HG02678 (cell line): Measurements from ENCODE around the gene KIF16B.
A peak's percentile ranks its signal among the peaks of the same experiment; 100 is the strongest.

ENCODE experiments used
- ATAC-seq: cut with Tn5 transposase; IDR thresholded peaks from one replicate; pipeline ENCODE4 v1.9.1; 2021; ENCODE audit warnings: mild to moderate bottlenecking, moderate library complexity; ENCODE audit not compliant: unreplicated experiment

The KIF16B gene

DNA sequence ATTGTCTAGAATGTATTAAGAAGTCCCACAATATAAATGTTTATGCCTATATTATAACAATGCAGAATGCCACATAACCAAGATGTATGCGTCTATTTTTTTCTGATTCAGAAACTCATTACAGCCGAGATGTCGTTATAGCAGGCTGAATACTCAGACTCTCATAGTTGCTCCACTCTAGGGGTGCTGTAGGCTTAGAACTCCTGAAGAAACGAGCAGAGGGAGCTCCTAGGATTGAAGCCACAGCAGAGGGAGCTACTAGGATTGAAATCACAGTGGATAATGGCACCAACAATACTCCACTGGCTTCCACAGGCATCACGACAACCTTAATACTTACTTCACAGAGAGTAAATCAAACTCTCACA lies 208.9 kb downstream of the KIF16B start:
- ATAC-seq = no peak

DNA sequence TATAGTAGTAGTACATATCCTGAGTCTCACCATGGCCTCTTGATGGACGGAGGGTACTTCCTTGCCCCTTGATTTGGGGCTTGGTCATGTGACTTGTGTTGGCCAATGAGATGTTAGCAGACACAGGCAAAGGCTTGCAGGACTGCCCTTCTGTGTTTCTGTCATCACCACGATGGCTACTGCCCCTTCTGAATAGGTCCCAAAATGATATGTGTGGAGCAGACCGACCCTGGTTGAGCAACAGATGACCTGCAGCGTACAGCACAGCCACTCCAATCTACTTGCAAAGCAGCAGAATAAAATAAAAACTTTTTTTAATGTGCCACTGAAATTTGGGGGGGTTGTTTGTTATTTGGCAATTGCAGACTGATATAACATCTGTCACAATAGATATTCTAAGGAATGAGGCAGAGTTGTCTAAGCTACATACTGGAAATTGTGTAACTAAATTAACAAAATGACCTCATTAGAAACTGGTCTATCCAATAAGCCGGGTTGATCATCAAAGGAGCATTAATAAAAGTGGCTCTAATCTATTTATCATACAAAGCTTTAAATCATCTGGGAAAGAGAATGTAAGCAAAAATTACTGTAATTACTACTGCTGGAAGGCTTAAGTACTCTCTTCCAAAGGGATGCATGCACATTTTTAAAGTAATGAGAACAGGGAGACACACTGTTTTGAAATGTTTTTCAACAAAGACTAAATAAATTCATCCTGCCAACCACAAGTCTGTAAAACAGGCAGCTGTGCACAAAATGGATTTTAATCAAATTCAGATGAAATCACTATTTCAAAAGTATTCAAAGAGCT lies 209.5 kb downstream of the KIF16B start:
- ATAC-seq = no peak

DNA sequence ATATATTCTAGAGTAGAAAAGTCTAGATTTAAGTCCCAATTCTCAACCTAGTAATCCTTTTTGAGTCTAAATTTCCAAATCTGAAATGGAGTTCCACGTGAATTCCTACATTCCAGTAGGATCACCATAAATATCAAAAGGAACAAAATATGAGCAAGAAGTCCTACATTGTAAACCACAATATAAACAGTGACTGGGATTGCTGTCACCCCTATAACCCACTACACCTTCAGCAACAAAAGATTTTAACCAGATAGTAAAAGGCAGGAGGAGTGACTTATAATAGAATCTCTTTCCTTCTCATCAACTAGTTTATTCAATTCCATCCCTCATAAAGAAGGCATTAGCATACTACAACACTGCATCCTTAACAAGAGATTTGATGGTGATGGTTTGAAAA lies 210.6 kb downstream of the KIF16B start:
- no peak for ATAC-seq

DNA sequence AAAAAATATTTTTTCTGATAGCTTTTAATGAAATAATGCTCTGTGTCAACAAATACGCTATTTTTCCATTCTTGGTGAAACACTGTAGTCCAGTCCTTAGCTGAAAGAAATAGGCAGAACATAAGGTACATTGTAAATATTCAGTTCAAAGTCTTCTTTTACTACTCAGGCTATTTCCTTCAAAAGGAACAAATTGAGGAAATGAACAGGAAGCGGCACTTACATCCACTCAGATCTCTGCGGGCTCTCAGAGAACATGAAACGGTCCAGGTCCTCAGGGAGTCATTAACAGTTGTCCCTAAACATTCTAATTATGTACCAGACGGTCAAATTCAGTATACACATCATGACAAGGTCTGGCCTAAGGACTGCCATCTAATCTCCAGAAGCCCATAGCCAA lies 212.6 kb downstream of the KIF16B start:
- ATAC-seq = no peak

DNA sequence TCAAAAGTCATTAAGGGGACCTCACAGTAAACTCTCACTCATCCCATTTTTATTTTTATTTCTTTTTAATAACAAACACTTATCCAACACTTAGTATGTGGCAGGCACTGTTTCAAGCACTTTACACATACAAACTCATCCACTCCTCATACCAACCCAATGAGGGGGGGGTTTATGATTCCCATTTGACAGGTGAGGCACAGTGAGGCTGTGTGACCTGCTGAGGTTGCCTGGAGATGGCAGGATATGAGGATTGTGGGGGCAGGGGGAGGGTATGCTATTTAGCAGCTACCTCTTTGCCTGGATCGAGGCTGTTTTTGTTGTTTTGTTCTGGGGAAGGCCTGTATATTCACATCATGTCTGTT lies 219.8 kb downstream of the KIF16B start:
- ATAC-seq = no peak

DNA sequence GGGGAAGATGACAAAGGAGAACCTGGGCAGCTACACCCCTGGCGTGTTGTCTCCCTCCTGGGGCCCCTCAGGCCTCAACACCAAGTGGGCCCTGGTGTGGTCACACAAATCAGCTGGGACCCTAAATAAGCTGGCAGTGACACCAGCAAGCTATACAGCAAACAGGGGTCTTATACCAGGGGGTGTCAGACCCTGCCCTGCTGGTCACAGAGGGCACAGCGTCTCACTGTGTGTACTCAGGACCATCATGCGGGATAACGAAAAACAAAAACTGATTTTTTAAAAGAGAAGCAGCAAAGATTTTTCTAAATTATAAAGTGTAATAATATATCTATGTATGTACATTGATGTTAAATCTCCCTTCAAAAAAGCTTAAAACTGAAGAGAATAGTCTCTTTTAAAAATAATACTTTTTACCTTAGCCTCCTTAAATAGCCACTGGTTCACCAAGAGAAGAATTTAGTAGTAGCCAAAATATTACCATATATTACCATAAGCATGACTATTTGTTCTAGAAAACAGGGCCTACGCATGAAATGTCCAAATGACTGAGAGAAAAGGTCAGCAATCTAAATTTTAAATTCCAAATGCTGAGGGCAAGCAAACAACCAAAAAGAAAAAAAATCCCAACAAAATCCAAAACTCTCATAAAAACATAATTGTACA lies 220.4 kb downstream of the KIF16B start:
- ATAC-seq = no peak

DNA sequence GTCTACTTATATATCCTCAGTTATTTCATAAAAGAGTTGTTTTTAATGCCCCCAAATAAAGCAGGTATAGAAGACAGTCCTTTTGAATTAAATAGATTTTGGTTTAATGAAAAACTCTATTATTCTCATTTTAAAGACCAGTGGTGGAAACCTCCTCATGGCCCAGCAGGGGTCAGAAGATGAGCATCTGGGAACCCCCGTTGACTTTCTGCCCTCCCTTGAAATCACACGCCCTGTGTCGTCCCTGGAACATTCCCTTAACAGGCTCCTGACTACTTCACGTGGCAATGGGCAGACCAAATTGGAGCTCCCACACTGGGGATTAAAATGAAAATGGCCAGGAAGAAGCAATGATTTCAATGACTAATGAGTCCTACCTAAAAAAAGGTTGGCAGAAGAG lies 220.9 kb downstream of the KIF16B start:
- no peak for ATAC-seq

DNA sequence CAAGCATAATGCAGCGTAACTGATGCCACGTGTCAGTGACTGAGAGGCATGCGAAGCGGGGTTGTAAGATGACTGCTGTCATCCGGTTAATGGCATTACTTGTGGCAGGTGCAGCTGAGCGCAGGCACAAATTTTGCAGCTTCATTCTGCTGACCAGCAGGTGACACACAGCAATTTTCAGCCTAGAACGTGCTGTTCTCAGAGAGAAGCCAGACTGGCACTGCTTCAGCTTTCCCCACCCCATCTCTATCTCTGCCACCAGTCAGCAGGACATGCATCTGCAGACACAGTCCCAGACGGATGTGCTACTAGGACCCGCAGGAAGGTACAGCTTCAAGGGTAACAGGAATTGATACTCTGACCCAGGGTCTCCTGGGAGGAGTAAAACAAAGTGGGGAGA lies 221.8 kb downstream of the KIF16B start:
- no peak for ATAC-seq

DNA sequence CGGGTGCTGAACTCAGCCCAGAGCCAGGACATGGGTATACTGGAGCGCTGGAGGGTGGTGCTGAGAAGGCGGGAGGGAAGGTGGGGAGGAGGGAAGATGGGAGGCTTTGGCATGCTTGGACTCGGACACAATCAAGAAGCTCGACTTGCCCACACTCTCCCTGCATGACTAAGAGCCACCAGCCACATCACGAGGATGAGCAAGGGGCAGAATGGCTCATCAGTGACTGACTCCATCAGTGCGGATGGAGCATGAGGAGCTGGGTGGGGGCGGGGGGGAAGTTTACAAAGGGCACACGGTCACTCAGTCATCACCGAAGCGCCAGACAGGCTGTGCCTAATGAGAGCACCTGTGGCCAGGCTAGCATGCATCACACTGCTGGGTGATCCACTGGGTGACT lies 222.8 kb downstream of the KIF16B start:
- no peak for ATAC-seq

DNA sequence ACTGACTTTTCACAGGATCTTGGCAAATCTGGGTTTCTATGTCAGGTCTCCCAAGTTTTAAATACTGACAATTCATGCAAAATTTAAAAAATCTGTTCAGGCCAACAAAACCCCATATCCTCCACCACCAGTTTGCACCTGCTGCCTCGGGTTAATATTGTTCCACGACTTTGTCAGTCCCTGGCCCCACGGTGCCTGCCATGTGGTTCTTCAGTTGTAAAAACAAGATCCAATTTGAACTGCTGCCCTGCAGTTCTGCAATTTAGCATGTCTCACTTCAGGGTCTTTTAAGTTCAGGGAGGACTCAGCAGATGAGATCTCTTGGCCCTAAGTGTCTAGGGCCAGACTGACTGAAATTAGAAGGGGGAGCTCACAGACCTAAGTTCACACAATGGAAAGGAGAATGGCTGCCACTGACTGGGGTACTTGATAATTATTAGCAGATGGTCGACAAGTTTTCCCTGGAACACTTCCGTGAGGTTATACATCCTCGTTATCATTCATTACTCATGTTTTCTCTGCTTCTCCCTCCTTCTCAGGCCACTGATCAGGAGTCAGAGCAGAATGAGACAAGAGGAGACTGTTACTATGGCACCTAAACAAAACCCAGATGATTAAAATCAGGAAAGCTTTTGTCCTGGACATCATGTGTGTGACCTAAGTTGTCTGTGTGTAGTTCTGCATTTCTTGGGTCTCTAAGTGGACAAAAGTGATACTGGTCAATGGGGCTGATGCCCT lies 223.6 kb downstream of the KIF16B start:
- ATAC-seq = no peak

DNA sequence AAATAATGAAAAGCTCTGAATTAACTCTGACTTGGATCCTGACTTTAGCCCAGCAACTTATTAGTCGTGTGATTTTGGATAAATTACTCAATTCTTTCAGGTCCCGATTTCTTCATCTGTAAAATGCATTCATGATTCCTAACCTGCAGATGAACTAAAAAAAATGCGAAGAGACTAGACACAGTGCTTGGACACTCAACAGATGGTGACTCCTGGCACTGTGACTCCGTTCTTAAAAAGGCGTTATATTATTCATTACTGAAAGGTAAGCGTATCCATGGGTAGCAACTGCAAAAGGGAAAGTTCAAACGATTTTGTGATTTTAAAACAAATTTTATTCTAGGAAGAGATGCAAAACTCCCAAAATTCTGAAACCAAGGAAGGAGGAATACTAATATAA lies 226.3 kb downstream of the KIF16B start:
- no peak for ATAC-seq

DNA sequence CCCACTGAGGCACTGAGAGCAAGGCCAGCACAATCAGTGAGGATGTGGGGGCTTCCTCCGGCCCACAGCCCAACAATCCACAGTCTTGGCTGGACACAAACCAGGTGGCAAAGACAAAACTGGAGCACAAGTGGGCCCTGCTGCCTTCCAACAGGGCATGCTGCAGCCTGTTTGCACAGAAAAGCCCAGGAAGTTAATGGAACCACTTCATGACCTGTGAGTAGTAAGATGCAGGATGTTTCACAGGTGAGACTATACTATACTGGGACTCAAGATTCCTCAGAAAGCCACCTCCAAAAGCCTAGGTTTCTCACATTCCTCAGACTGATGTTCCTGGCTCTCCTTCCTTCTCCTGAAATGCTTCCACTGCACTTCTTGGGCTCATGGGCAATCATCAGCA lies 235.5 kb downstream of the KIF16B start:
- ATAC-seq = no peak

DNA sequence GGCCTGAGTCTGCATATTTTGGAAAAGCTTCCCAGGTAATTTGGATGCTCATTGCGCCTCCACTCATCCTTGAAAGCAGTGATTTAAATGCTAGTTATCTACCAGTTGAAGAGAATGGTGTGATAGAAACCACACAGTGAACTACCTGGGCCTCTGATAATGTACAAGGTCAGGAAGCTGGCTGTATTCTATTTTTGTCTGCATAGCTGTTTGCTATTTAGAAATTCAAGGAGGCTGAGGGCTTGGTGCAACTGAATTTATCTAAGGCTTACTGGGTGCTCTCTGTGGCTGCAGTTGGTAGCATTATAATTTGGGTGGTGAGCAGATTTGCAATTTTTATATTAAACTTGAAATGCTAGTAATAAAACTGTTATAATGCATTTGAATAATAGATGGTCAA lies 245.6 kb downstream of the KIF16B start:
- ATAC-seq = no peak

DNA sequence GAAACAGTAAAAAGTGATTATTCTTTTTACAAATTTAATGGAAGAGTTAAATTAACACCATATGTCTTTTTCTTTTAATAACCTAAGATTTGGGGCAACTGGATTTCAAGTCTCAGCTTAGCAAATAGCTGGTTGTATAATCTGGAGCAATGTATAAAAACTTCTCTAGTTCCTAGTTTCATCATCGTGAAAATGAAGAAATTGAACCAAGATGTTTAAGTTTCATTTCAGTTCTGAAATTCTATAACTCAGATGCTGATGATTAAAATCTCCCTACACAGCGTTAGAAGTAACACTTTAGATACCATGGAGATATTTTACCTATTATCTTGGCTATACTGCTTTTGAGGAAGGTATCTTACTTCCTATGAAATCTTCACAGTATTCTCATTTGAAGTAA lies 252.0 kb downstream of the KIF16B start:
- ATAC-seq = no peak

DNA sequence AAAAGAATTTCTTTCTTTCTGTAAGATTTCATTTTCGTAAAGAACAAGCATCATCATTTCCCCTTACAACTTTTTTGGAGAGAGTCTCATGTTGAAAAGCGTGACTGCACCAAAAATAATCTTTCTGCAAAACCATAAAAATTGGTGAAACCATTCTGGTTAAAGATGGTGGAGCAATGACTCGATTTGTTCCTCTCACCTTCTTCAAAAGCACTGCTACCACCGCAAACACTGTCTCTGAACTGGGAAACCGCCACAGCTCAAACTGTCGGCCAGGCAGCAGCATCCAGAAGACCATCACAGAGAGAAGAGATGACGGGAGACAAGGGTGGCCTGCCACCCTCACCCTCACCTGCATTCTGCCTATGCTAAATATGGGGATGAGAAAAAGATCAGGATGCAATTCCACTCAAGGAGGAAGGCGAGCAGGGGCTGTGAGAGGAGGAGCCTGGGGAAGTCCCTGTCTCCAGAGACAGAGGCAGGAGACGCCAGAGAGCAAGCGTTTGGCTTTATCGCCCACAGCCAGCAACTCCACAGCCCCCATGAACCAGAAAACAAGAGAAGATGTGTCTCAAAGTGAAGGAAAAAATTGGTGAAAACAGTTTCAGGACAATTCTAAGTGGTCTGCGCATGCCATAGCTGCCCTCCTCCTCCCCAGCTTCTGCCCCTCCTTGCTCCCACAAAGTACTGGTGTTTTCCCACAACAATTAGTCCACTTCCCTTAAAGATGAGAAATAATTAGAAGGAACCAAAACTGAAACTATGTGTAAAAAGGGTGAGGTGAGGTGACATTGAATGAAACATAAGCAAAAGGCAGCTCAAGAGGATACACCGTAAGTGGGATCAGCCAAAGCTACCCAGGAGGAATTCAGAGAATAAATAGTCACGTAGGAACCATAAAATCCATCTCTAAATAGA lies 255.5 kb downstream of the KIF16B start:
- peak; percentile 43 for ATAC-seq

DNA sequence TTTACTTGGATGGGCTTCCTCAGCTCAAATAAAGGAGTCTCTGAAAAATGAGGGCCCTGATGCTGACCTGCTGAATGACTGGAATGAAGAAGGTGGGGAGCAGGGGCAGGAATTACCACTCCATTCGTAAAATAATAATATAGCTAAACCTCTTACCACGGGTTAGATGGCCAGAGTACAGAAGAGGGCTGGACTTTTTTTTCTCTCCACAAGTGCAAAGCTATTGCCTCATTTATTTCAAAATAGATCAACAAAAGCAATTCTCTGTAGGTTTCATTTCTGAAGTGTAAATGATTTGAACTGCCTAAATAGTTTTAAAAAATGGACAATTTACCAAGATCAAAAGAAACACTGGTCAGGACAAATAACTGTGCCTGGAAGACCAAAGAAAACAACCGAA lies 256.7 kb downstream of the KIF16B start:
- ATAC-seq = no peak

DNA sequence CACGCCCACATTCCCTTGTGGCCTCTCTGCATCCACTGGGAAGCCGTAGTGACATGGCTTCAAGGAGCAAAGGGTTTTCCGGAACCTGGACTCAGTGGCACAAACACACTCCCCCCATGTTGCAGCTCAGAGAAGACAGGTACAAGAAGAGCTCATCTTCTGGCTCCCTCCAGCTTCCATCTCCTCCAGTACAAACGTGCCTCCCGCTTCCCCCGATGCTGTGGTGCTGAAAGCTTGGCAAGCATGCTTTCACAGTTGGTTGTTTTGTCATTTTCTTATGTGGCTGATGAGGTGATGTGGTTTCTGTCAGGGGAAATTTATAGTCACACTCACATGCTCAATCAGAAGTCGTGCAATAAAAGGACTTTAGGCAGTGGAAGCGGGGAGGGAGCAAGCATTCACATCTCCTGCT lies 258.5 kb downstream of the KIF16B start:
- peak; percentile 4 for ATAC-seq

DNA sequence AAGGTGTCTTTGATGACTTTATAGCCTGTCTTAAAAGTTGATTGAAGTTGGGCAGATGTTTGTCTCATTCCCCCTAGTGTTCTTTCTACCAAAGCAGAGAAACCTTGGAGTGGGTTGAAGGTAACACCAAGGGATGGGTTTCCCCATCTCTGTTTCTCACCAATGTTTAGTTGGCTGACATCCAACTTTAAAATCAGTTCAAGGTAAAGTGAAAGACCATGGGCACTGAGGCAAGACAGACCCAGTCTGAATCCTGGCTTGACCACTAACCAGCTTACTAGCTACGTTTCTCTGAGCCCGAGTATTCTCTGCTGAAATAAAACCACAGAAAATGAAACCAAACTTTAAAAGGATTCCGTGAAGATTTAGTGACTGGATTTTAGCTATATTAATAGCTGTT lies 258.9 kb downstream of the KIF16B start:
- ATAC-seq = peak; percentile 60

DNA sequence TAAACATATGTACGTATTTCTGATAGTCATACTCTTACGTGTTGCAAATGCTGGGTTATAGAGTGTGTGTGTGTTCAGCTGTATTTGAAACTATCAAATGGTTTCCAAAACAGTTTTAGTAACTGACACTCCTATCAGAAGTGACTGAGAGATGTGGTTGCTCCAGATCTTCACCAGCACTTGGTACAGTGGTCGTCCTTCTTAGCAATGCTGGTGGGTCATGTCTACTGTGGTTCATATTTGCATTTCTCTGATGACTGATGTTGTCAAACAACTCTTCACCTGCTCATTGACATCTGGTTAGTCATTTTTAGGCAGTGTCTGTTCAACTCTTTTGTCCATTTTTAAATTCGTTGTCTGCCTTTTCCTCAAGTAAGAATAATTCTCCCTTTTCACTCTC lies 259.3 kb downstream of the KIF16B start:
- peak; percentile 35 for ATAC-seq

DNA sequence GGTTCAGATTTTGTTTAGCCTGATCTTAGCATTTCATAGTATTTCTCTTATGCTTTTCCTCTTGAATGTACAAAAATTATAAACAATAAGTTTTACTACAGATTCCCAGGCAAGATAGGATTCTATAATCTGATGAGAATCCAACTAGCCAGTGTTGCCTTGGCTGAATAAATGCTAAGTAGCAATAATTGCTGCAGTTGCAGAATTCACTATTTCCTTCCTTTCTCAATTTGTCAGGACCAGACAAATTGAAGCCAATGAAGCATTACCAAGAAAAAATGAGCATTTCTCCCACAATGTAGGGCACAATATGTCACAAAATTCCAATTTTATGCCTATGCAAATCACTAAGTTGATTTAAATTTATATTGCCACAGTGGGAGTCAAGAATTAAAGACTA lies 260.2 kb downstream of the KIF16B start:
- no peak for ATAC-seq

DNA sequence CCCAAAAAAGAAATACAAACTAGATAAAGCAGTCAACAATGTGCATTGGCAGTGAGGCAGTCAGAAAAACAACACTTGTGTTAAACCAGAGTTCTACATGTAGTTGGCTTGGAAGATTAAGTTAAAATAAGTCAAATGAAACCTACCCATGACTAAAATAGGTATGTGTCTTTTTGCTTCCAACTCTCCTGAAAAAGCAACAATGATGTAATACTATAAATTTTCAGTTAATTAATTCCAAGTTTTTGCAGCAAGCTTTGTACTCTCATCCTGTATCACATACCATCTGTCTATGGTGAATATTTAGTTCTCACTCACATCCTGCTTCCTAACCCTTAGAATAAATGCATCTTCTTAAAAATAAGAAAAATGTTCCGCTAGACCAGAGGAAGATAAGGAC lies 261.5 kb downstream of the KIF16B start:
- no peak for ATAC-seq
